HFFc6 (cell line): ENCODE measurements around the gene SLC19A1. TPM values are rescaled to one million over a fixed set of nuclear protein-coding genes. Genes with fewer than 3 reads are reported as not detected.

Experiments
- DNase-seq: peaks from one replicate; pipeline ENCODE4 v3.0.0-alpha.2; 2018
- H3K27ac Mint-ChIP-seq: 2 replicates; pipeline ENCODE4 v1.8.0; 2020; ENCODE audit warnings: mild to moderate bottlenecking, mixed read lengths
- H3K27me3 Mint-ChIP-seq: 2 replicates; pipeline ENCODE4 v1.8.0; 2021; ENCODE audit warnings: mild to moderate bottlenecking, moderate library complexity, mixed read lengths; ENCODE audit not compliant: insufficient read depth
- H3K36me3 Mint-ChIP-seq: 2 replicates; pipeline ENCODE4 v1.8.0; 2021; ENCODE audit warnings: low read depth, mixed read lengths
- H3K4me1 Mint-ChIP-seq: 2 replicates; pipeline ENCODE4 v1.8.0; 2020; ENCODE audit warnings: low read depth, mixed read lengths
- H3K4me3 Mint-ChIP-seq: 2 replicates; pipeline ENCODE4 v1.8.0; 2020; ENCODE audit warnings: mild to moderate bottlenecking, moderate library complexity, mixed read lengths
- H3K9me3 Mint-ChIP-seq: 2 replicates; pipeline ENCODE4 v1.8.0; 2020; ENCODE audit warnings: mild to moderate bottlenecking, mixed read lengths
- CTCF ChIP-seq: fragments of 200-600 bp; sonication (generic); IDR thresholded peaks from 2 replicates; pipeline ENCODE4 v1.5.0; 2021; ENCODE audit warnings: antibody characterized with exemption, mild to moderate bottlenecking
- total RNA-seq, 6 experiments: library from RNA; stranded (reverse); fragmentation: NEBNext Ultra II Directional; extraction: Animal tissue kit (Norgen Biotek cat#: 25700); gene quantifications; 2 replicates in 1 of 6; 3 replicates in 5 of 6; pipeline ENCODE4 v1.2.3, GENCODE V29; 2021

The SLC19A1 gene
- total RNA-seq, 6 experiments from 2014 or later = 12.3 to 15.9 (median 14.6) TPM

- Mint-ChIP-seq H3K36me3 (peaks cover 13% of the 10 kb centered on the region), H3K9me3 (peaks cover 31% of the 10 kb centered on the region)
Observed at GRCh38 chr21:45582128-45582527, 39.9 kb upstream of the SLC19A1 start.

GRCh38 chr21:45581322-45581712 is 39.1 kb upstream of the SLC19A1 start:
- Mint-ChIP-seq H3K4me1 (no peaks in the 10 kb centered on the region), H3K4me3 (no peak overlapping the region), H3K27ac (no peak overlapping the region), H3K27me3 (peaks cover 14% of the 10 kb centered on the region), H3K36me3 (peaks cover 5% of the 10 kb centered on the region), H3K9me3 (peaks cover 23% of the 10 kb centered on the region)
- TF ChIP-seq CTCF = no peak
- DNase-seq = no peak

More at GRCh38 chr21:45582128-45582527, 39.9 kb upstream of the SLC19A1 start:
- DNase-seq = no peak
- Mint-ChIP-seq H3K27ac (no peak overlapping the region), H3K27me3 (peaks cover 9% of the 10 kb centered on the region), H3K4me1 (no peaks in the 10 kb centered on the region), H3K4me3 (no peak overlapping the region)
- no peak for TF ChIP-seq CTCF

- no peaks in the 10 kb centered on the region for H3K4me1 Mint-ChIP-seq
- no peaks in the 10 kb centered on the region; the same call in 1 of the 2 replicates for H3K36me3 Mint-ChIP-seq
- TF ChIP-seq CTCF = no peak
- H3K9me3 Mint-ChIP-seq = peaks cover 18% of the 10 kb centered on the region
- H3K4me3 Mint-ChIP-seq = no peak overlapping the region
- H3K27me3 Mint-ChIP-seq = peaks cover 17% of the 10 kb centered on the region
- no peak for DNase-seq
- no peak overlapping the region for H3K27ac Mint-ChIP-seq
Observed at GRCh38 chr21:45580576-45581321, 38.5 kb upstream of the SLC19A1 start.

- no peak for TF ChIP-seq CTCF
- no peak overlapping the region for H3K27ac Mint-ChIP-seq
- H3K4me3 Mint-ChIP-seq = no peak overlapping the region
- no peak for DNase-seq
- no peaks in the 10 kb centered on the region for H3K36me3 Mint-ChIP-seq
- H3K27me3 Mint-ChIP-seq = peaks cover 17% of the 10 kb centered on the region
- no peaks in the 10 kb centered on the region for H3K4me1 Mint-ChIP-seq
- H3K9me3 Mint-ChIP-seq = peaks cover 13% of the 10 kb centered on the region
Observed at GRCh38 chr21:45580181-45580575, 37.9 kb upstream of the SLC19A1 start.

GRCh38 chr21:45579383-45580180 is 37.3 kb upstream of the SLC19A1 start:
- no peak for TF ChIP-seq CTCF
- Mint-ChIP-seq H3K4me3 (no peak overlapping the region), H3K27me3 (peaks cover 15% of the 10 kb centered on the region), H3K9me3 (peaks cover 13% of the 10 kb centered on the region), H3K36me3 (no peaks in the 10 kb centered on the region), H3K27ac (no peak overlapping the region), H3K4me1 (no peaks in the 10 kb centered on the region)
- no peak for DNase-seq
